TTC549 (cell line): ENCODE results near the gene GRPR.

Experiments used
- FAIRE-seq: peaks from 2 replicates; lab custom pipeline; 2012; peaks lifted over from hg19 to GRCh38; lab: Jason Lieb, UNC

GRPR gene

GRCh38 chrX:16123222-16123786 lies at the start of gene GRPR:
GRPR (plus strand) TSS chrX:16123565; CDS start chrX:16123954, 389 bp downstream.
- peak; percentile 77 for FAIRE-seq

- FAIRE-seq, result no peak
These were observed 48.3 kb upstream of the GRPR start for GRCh38 chrX:16075087-16075486.

- FAIRE-seq, result no peak
These were observed 46.5 kb upstream of the GRPR start for GRCh38 chrX:16076834-16077233.

- no peak for FAIRE-seq
These were observed 45.6 kb upstream of the GRPR start for GRCh38 chrX:16077811-16078210.

- FAIRE-seq, result no peak
These were observed 42.0 kb upstream of the GRPR start for GRCh38 chrX:16081357-16081756.

- no peak for FAIRE-seq
These were observed 40.8 kb upstream of the GRPR start for GRCh38 chrX:16082470-16083085.

GRCh38 chrX:16087076-16087475 lies 36.3 kb upstream of the GRPR start:
- no peak for FAIRE-seq

- no peak for FAIRE-seq
These were observed 34.3 kb upstream of the GRPR start for GRCh38 chrX:16089086-16089485.

- no peak for FAIRE-seq
These were observed 27.2 kb upstream of the GRPR start for GRCh38 chrX:16096141-16096540.

- FAIRE-seq, result no peak
These were observed 22.7 kb upstream of the GRPR start for GRCh38 chrX:16100673-16101072.

GRCh38 chrX:16101581-16101980 lies 21.8 kb upstream of the GRPR start:
- no peak for FAIRE-seq

GRCh38 chrX:16103625-16104024 lies 19.7 kb upstream of the GRPR start:
- FAIRE-seq, result no peak

- FAIRE-seq, result no peak
These were observed 10.9 kb upstream of the GRPR start for GRCh38 chrX:16112428-16112827.

GRCh38 chrX:16113978-16114565 lies 9.3 kb upstream of the GRPR start:
- no peak for FAIRE-seq

GRCh38 chrX:16114611-16115010 lies 8.8 kb upstream of the GRPR start:
- no peak for FAIRE-seq

GRCh38 chrX:16119353-16120220 lies 3.8 kb upstream of the GRPR start:
- no peak for FAIRE-seq

- FAIRE-seq, result no peak
These were observed 2.9 kb upstream of the GRPR start for GRCh38 chrX:16120431-16120830.

GRCh38 chrX:16124201-16124600 lies 836 bp downstream of the GRPR start:
- FAIRE-seq, result no peak

- FAIRE-seq, result no peak
These were observed 2.3 kb downstream of the GRPR start for GRCh38 chrX:16125520-16126149.

- FAIRE-seq, result no peak
These were observed 7.3 kb downstream of the GRPR start for GRCh38 chrX:16130707-16131106.

GRCh38 chrX:16134936-16135335 lies 11.6 kb downstream of the GRPR start:
- no peak for FAIRE-seq

GRCh38 chrX:16136080-16136479 lies 12.7 kb downstream of the GRPR start:
- no peak for FAIRE-seq
